Measurements from ENCODE around the gene RNU1-2.

GRCh38 chr1:16927256-16927655 is 31.5 kb downstream of the RNU1-2 start:
- TF ChIP-seq, protein P1, sequence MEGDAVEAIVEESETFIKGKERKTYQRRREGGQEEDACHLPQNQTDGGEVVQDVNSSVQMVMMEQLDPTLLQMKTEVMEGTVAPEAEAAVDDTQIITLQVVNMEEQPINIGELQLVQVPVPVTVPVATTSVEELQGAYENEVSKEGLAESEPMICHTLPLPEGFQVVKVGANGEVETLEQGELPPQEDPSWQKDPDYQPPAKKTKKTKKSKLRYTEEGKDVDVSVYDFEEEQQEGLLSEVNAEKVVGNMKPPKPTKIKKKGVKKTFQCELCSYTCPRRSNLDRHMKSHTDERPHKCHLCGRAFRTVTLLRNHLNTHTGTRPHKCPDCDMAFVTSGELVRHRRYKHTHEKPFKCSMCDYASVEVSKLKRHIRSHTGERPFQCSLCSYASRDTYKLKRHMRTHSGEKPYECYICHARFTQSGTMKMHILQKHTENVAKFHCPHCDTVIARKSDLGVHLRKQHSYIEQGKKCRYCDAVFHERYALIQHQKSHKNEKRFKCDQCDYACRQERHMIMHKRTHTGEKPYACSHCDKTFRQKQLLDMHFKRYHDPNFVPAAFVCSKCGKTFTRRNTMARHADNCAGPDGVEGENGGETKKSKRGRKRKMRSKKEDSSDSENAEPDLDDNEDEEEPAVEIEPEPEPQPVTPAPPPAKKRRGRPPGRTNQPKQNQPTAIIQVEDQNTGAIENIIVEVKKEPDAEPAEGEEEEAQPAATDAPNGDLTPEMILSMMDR (IDR thresholded peaks at IDR 0.05; ENCODE audit: insufficient read depth, low read depth, low read length) = no peak
- TF ChIP-seq EZH2 (IDR thresholded peaks at IDR 0.05; ENCODE audit: insufficient read depth, low read length) = no peak

All from astrocyte (in vitro differentiated cells and primary cell).